ENCODE data around the gene APBA1.

APBA1 gene

DNA sequence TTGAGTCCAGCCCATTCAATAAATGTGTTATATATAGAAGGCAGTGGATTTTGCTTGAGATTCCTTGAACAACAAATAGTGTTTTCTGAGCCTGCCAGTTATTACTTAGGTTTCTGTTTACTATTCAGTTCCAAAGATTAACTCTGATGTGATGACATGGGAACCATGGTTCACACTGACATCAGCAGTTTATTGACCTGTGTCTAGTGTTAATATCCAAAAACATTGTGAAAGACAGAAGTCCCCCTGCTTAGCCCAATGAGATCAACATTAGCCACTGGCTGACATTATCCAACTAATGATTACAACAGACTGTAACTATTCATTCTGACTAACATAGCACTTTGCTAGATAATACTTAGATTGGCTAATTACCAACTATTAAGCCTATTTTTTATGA lies 14.9 kb downstream of the APBA1 start:
- DNase-seq (ENCODE audit: low read depth, low spot score) = no peak

DNA sequence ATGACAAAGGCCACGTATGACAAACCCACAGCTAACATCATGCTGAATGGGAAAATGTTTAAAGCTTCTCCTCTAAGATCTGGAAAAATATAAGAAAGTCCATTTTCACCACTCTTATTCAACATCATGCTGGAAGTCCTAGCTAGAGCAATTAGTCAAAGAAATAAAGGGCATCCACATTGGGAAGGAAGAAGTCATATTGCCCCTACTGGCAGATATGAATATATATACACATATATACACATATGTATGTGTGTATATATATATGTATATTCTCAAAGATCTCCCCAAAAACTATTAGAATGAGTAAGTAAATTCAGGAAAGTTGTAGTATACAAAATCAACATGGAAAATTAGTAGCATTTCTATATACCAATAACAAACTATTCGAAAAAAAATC lies 17.1 kb downstream of the APBA1 start:
- no peak for DNase-seq (ENCODE audit: low read depth, low spot score)

DNA sequence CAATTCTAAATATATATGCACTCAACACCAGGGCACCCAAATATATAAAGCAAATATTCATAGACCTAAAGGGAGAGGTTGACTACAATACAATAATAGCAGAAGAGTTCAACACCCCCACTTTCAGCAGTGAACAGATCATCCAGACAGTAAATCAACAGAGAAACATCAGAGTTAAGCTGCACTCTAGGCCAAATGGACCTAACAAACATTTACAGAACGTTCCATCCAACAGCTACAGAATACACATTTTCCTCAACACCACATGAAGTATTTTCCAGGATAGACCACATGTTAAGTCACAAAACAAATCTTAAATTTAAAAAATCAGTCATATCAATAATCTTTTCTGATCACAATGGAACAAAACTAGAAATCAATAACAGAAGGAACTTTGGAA lies 18.9 kb downstream of the APBA1 start:
- no peak for DNase-seq (ENCODE audit: low read depth, low spot score)

DNA sequence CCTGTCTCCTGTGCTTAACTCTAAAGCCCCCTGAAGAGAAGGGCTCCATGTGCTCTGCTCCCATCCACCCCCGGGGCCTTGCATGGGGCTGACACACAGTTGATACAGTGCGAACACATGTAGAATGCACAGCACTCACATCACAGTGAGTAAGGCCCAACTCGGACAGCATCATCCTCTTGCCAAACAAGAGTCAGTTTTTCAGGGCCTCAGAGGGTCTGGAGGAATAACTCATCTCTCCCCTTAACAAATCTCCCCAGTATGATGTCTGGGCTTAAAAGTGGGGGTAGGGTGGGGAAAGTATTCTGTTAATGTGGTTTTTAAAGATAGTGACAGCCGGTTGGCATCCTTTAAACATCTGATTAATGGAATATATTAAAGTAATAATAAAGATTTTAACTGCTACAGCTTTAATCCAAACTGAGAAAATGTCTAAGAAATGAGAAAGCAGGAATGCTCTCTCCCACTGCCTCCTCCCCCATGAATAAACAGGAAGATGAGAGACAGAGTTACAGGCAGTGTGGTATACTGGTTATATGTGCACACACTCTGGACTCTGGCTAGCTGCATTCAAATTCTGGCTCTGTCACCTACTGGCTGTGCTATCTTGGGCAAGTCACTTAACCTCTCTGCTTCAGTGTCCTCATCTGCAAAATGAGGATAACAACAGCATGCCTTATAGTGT lies 22.5 kb downstream of the APBA1 start:
- no peak for DNase-seq (ENCODE audit: low read depth, low spot score)

DNA sequence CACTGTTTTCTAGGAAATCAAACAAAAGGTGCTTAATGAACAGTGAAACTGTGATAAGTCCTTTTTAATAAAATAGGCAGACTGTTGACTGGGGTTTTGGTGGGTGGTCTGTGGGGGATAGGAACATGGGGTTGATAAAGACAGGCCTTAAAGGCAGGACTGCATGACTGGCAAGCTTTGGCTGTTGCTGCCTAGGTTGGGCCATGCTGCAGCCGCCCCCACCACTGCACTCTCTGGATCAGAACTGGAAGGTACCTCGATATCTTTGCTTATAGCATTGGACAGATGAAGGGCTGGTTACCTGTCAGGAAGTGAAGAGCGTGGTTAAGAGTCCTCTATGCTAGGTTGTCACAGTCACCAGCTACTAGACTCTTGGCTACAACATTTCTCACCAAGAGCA lies 24.4 kb downstream of the APBA1 start:
- no peak for DNase-seq (ENCODE audit: low read depth, low spot score)

DNA sequence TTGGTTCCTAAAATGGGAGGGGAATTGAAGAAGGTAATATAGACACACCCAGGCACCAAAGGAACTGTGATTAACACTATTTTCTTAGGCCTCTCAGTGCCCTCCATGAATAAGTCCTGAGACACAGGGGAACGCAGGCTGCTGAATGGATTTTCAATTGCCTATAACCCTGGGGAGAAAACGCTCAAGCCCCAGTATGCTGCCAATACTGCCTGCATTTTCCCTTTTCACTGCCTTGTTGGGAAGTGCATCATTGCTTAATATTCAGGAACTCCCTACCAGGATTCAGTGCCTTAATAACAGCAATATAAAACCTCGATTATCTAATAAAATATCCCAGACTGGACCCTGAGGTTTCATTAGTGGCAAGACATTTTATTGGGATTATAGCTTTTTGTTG lies 25.4 kb downstream of the APBA1 start:
- no peak for DNase-seq (ENCODE audit: low read depth, low spot score)

DNA sequence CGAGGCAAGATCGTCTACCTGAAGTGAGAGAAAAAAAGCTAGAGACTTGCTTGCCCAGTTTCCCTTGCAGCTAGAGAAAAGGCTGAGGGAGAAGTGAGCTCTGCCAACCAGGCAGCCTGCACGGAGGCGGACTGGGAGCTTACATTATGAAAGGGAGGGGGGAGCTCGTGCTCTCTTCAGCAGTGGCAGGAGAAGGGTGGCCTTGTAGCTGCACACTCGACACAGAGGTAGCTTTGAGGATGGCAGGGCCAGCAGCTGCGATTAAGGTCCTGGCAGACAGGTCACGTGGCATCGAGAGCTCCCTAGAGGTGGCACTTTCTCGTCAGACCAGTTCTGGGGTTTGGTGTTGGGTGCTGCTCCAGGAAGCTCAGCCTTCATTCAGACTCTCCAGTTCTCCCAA lies 26.7 kb downstream of the APBA1 start:
- DNase-seq (ENCODE audit: low read depth, low spot score) = no peak

DNA sequence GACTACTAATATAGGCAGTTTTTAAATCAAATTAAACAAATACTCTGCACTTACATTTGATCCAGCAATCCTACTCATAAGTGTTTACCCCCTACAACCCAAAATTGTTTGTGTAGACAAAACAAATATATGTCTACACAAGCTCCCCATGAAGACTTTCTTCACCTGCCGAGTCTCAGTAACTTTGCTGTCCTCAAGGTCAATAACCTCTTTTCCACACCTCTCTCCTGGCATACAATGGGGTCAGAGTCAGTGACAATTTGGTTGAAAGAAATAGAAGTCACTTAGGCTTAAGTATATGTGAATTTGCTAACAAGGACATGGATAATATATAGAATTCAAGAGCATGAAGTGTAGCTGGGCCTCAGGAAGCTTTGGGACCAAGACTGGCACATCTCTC lies 29.1 kb downstream of the APBA1 start:
- DNase-seq (ENCODE audit: low read depth, low spot score) = no peak

DNA sequence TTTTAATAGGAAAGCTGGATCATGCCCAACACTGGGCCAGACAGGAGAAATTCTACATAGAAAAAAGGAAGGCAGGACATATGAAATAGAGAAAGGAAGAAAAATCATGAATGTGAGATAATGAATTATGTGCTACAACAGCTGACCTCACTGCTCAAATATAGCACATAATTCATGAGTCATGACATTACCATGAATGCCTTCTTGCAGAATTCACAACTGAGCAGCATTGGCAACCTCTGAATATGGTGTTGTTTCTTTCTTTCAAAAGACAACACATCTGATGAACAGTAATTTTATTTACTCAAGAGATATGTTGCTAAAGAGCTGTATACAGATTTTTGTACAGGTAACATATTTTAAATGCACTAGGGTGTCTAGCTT lies 34.4 kb downstream of the APBA1 start:
- no peak for DNase-seq (ENCODE audit: low read depth, low spot score)

DNA sequence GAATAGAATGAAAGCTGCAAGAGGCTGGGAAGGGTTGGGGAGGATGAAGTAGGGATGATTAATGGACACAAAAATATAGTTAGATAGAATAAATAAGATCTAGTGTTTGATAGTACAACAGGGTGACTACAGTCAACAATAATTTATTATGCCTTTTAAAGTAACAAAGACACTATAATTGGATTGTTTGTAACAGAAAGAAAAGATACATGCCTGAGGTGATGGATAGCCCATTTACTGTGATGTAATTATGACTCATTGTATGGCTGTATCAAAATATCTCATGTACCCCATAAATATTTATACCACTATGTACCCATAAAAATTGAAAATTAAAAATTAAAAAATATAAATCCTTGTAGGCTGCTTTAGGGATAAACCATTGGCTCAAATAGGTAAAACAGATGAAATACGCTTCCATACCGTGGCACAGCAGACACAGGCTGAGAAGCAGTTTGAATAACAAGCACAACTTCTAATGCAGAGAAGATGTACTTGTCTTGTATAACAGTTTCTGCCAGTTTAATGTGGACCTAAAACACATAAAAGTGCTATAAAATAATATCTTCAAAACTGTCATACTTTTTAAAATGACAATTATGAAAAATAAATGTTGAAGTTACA lies 34.9 kb downstream of the APBA1 start:
- no peak for DNase-seq (ENCODE audit: low read depth, low spot score)

DNA sequence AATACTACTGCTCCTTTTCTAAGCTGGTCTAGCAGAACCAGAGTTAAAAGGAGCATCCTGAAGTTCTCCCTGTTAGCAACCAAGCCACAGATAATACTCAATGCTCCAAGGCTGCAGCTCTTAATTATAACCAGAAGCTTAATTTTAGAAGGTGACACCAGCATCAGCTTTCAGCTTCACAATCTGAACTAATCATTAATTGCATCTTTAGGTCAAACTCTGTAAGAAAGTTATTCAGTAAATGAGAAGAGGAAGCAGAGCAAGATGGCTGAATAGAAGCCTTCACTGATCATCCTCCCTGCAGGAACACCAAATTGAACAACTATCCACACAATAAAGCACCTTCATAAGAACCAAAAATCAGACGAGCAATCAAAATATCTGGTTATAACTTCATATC lies 38.5 kb downstream of the APBA1 start:
- DNase-seq (ENCODE audit: low read depth, low spot score) = no peak

DNA sequence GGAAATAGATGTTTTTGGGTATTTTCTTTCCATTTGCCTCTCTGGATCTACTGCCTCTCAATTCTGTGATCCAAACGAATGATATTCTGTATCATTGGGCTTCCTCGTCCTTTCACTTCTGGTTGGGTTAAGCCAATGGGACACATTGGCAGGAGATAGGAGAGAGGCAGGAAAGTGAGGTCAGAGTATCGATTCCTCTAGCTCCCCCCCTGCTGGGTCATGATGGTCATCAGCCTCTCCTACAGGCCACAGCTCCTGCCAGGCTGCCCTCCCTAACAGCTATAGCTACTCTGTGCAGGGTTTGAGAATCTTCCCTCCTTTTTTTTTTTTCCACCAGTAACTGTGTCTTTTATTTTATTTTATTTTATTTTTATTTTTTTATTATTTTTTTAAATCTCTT lies 39.4 kb downstream of the APBA1 start:
- DNase-seq (ENCODE audit: low read depth, low spot score) = no peak

DNA sequence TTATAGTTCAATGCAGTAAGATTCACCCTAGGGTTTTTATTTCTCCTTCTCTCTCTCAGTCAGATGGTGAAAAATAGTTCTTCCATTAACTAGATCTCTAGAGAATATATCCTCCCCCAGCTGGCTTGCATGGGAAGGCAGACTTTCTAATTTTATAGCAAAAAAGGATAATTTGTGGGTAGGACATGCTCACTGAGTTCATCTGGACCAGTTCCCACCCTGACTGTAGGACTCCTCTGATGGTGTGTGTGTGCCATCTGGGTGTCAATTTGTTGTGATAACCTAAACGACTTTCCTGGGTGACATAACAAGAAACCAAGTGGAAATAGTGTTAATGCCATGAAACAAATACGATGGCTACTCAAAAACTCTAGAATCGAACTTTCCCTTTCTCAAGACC lies 44.9 kb downstream of the APBA1 start:
- no peak for DNase-seq (ENCODE audit: low read depth, low spot score)

DNA sequence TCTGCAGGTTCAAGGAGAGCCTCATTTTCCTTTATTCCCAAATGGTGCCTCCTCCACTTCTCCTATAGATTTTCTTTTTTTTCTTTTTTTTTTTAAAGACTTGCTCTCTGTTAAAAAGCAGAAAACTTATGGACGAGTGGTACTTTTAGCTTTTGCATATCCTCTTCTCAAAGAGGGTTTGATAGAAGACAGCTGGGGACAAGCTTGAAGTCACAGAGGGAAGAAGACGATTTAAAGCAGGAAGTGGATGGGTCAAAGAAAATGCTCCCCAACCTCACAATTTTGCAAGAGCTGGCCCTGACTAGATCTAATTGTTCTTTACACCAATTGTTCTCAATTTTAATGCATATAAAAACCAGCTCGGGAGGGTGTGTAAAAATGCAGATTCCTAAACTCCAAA lies 48.9 kb downstream of the APBA1 start:
- DNase-seq (ENCODE audit: low read depth, low spot score) = no peak

DNA sequence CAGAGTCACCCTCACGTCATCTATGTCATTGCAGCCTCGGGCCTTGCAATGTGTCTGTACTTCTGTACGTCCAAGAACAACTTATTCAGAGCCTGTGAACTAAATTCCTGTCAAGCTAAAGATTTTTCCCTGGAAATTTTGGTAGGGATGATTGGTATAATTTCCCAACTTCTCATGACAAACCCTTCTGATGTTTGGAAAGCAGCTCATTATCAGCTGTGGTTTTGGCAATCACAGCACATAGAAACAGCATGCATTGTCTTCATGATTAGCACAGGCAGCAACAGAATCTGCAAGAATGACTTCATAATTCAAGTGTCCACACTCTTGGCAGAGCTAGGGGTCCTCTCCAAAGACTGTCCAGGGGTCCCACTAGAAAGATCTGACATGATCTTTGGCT lies 49.5 kb downstream of the APBA1 start:
- no peak for DNase-seq (ENCODE audit: low read depth, low spot score)

DNA sequence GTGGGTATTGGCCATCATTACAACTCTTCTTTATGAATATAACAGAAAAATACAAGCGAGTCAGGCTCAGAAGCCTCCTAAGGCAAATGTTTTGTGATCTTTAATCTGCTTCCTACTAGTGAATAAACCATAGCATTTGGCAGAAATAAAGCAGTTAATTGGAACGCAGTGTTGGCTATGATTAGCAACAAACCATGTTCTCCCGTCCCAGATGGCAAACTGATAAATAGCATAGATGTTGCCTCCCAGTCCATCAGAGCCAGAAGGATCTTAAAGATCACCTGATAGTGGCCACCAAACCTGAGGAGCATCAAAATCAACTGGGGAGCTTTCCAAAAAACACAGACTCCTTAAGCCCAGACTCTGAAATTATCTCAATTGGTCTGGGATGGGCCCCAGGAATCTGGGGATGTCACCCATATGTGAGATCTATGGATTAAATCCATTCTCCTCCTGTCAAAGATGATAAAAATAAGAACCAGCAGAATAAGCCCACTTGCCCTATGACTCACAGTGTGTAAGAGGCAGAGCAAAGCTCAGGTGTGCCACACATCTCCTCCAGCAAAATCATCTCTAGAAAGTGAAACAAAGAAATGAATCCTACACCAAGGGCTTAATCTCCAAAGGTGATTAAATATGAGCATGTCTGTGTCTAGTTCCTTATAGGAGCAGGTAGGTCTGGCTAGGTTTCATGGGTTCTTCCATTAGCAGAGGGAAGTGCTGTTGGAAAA lies 50.3 kb downstream of the APBA1 start:
- no peak for DNase-seq (ENCODE audit: low read depth, low spot score)

DNA sequence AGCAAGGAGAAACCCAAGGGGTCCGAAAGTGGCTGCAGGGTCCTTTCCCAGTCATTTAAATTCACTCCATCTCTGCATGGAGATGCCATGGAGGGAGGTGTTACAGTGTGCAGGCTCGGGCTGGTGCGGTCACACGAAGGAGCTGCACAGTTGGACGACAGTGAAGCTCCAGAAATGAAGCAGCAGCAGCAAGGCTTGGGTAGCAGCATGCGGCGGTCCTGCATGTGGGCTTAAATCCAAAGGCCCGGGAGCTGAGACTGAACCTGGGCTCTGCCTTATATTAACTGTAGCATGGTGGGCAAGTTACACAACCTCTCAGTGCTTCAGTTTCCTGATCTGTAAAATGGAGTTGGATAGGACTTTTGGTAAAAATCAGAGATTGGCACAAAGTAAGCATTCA lies 51.4 kb downstream of the APBA1 start:
- DNase-seq (ENCODE audit: low read depth, low spot score) = no peak

DNA sequence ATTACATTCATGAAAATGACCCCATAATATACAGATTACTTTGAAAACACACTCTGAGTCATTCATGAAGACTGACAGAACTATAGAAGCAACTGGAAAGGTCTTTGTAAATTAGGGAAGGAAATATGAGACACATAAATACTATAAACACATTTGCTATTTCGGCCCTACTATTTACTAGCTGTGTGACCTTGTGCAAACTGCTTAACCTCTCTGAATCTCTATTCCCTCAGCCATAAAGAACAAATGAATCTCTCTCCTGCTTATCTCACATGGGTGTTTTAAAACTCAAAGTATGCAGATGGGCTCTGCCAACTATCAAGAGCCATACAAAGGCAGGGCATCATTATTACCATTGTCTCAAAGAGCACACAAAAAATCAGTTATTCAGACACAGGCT lies 52.9 kb downstream of the APBA1 start:
- no peak for DNase-seq (ENCODE audit: low read depth, low spot score)

DNA sequence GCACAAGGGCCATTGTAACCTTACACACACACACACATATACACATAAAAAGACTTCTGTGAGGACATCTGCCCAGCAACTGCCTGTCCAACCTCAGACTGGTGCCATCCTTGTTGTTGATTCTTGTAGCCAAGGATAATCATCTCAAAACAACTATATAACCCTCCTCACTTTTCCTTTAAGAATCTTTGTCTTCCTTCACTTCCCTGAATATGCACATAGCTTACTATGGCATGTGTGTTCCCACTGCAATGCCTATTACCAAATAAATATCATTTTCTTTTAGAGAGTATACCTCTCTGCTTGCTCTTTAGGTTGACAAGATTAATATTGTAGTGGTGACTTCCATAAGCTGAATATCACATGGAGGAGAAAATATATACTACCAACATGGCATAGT lies 55.2 kb downstream of the APBA1 start:
- DNase-seq (ENCODE audit: low read depth, low spot score) = no peak

DNA sequence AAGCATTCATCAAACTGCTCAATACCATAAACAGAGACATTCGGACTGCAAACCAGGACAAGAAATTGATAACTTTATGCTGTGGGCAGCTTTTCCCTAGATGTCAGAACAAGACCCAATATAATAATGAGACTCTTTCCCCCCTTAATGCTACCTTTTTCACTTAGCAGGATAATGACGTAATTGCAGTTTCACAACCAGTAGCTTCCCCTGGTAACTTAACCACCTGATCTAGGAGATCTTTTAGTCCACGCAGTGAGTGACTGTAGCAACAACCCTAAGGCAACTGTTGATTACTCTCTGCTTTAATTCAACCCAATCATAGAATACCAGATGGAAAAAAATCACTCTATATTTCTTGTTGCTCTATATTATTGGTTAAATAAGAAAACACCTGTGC lies 56.3 kb downstream of the APBA1 start:
- DNase-seq (ENCODE audit: low read depth, low spot score) = no peak

DNA sequence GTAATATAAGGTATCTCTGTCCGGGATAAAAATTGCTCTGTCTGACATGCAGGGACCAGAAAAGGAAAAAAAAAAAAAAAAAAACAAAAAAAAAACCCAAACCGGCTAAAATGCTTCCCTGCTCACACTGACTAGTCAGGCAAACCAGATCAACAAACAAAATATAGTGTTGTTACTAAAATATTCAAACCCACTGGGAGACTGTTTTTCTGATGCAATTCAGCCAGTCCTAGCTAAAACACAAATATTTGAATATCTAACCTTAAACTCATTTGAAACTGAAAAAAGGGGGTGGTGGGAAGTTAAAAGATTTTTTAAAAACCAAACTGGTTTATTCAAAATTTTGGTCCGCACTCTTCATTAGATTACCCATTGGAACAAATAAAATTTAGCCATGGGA lies 61.0 kb downstream of the APBA1 start:
- no peak for DNase-seq (ENCODE audit: low read depth, low spot score)

DNA sequence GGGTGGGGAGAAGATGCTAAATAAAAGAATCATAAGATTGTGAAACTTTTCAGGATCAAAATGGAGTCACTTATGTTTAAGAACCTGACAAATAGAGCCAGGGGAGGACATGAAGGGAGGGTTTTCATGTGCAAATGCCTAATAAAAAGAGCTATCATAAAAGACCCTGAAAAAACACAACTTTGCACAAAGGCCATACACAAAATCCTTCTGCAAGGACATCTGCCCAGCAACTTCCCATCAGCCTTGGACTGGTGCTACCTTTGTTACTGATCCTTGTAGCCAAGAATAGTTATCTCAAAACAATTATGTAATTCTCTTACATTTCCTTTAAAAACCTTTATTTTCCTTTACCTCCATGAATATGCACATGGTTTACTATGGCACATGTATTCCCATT lies 63.0 kb downstream of the APBA1 start:
- DNase-seq (ENCODE audit: low read depth, low spot score) = no peak

DNA sequence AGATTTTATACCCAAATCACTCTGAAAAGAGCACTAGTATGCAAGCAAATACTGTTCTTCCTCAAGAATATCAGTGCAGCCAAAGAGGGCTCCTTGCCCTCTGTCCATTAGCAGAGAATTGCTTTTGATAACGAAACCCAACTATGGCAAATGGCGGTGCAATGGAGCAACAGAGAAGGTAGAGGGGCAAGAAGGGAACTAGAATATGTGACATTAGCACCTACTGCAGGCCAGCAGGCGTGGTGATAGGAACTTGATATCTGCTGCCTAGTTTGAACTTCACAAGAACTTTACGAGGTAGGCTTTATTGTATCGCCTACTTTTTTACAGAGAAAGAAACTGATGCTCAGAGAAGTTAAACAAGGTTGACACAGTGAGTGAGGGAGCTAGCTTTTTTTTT lies 66.1 kb downstream of the APBA1 start:
- no peak for DNase-seq (ENCODE audit: low read depth, low spot score)

Measured in activated CD4-positive, CD25-positive, alpha-beta regulatory T cell treated with anti-CD3 and anti-CD28 coated beads, Interleukin-2, amount 50 U/mL, for 16 hours (primary cell).